OCI-LY7 (cell line): ENCODE measurements around the gene GCA. TPM values are rescaled to one million over a fixed set of nuclear protein-coding genes. Genes with fewer than 3 reads are reported as not detected.

Source experiments
- BruUV-seq: library from RNA; stranded (reverse); fragments of 400-500 nt; replicated peaks from 2 replicates; lab custom pipeline; 2021; lab: Mats Ljungman, UMichigan
- CTCF ChIA-PET: fragments of 300-600 bp; sonication (Branson Sonifier 250); formaldehyde crosslinking; loops from one replicate; lab custom pipeline; 2022; ENCODE audit warnings: antibody characterized with exemption; ENCODE audit not compliant: unreplicated experiment; lab: Charles Lee
- POLR2A ChIA-PET: fragments of 300-600 bp; sonication (Branson Sonifier 250); formaldehyde crosslinking; loops from one replicate; lab custom pipeline; 2022; ENCODE audit warnings: antibody characterized with exemption; lab: Charles Lee
- DNase-seq: peaks from one replicate; pipeline ENCODE4 v3.0.0-alpha.2; 2015; ENCODE audit warnings: low spot score
- H2AFZ ChIP-seq: fragments of 200-600 bp; sonication (generic), shearing (Covaris generic); 2 replicates; pipeline ENCODE4 v1.6.1; 2014; ENCODE audit warnings: mild to moderate bottlenecking, antibody characterized with exemption, low read length, moderate library complexity
- H3K27ac ChIP-seq: fragments of 200-600 bp; sonication (generic); 2 replicates; pipeline ENCODE4 v1.5.1; 2014; ENCODE audit warnings: mixed run types, low read depth, mild to moderate bottlenecking, moderate library complexity, low read length, inconsistent platforms; ENCODE audit not compliant: poor library complexity, severe bottlenecking
- H3K36me3 ChIP-seq: fragments of 200-600 bp; sonication (generic); 2 replicates; pipeline ENCODE4 v1.6.1; 2014; ENCODE audit warnings: mild to moderate bottlenecking, antibody characterized with exemption, low read length, moderate library complexity, mixed read lengths; ENCODE audit not compliant: insufficient read depth
- H3K4me1 ChIP-seq: fragments of 200-600 bp; sonication (generic); 2 replicates; pipeline ENCODE4 v1.5.1; 2014; ENCODE audit warnings: mild to moderate bottlenecking, low read length; ENCODE audit not compliant: insufficient read depth, poor library complexity, severe bottlenecking
- H3K4me2 ChIP-seq: fragments of 200-600 bp; sonication (generic); 2 replicates; pipeline ENCODE4 v1.6.1; 2014; ENCODE audit warnings: mild to moderate bottlenecking, low read length
- H3K4me3 ChIP-seq: fragments of 200-600 bp; sonication (generic); 2 replicates; pipeline ENCODE4 v1.5.1; 2014; ENCODE audit warnings: mild to moderate bottlenecking, low read depth, low read length; ENCODE audit not compliant: poor library complexity, severe bottlenecking
- H3K79me2 ChIP-seq: fragments of 200-600 bp; sonication (generic); 2 replicates; pipeline ENCODE4 v1.6.1; 2016; ENCODE audit warnings: low read depth, mild to moderate bottlenecking, low read length, moderate library complexity, mixed read lengths; ENCODE audit not compliant: insufficient read depth
- H3K9me2 ChIP-seq: fragments of 200-600 bp; sonication (generic); 2 replicates; pipeline ENCODE4 v1.6.1; 2016; ENCODE audit warnings: mild to moderate bottlenecking, low read length, mixed read lengths; ENCODE audit not compliant: insufficient read depth
- H3K9me3 ChIP-seq: fragments of 200-600 bp; sonication (generic); 2 replicates; pipeline ENCODE4 v1.6.1; 2014; ENCODE audit warnings: mild to moderate bottlenecking, mixed run types, low read length, mixed read lengths
- H4K20me1 ChIP-seq: fragments of 200-600 bp; sonication (generic); 2 replicates; pipeline ENCODE4 v1.6.1; 2014; ENCODE audit warnings: mild to moderate bottlenecking, antibody characterized with exemption, low read length, moderate library complexity, mixed read lengths; ENCODE audit not compliant: insufficient read depth
- CTCF ChIP-seq: fragments of 200-600 bp; sonication (generic); conservative IDR thresholded peaks from 2 replicates; pipeline ENCODE4 v1.5.1; 2014; ENCODE audit warnings: mild to moderate bottlenecking, antibody characterized with exemption, low read length, moderate library complexity, mixed read lengths
- EZH2phosphoT487 ChIP-seq: fragments of 200-600 bp; sonication (generic); IDR thresholded peaks from 2 replicates; pipeline ENCODE4 v1.6.1; 2018; ENCODE audit warnings: low read depth, borderline replicate concordance, mild to moderate bottlenecking, mixed run types, antibody characterized with exemption, low read length, moderate library complexity, mixed read lengths
- intact Hi-C: fragments of 100-400 bp; cut with micrococcal nuclease; formaldehyde crosslinking; loops from one replicate; pipeline ENCODE4 v1.10.0; 2022; ENCODE audit not compliant: unreplicated experiment
- total RNA-seq, 2 experiments: library from RNA; depleted of rRNA in 1 of 2; stranded (reverse); fragments of >200 nt in 1 of 2; shearing (Covaris generic) in 1 of 2; gene quantifications; 2 replicates each; pipeline ENCODE4 v1.2.3, GENCODE V29; 2014 to 2022

Gene GCA
- total RNA-seq, 2 experiments from 2014 or later = 37.3 to 38.4 TPM

GRCh38 chr2:162403884-162404283 lies 60.0 kb downstream of the GCA start:
- TF ChIP-seq EZH2phosphoT487 (no peak), CTCF (no peak)
- H3K79me2 ChIP-seq = no peaks in the 10 kb centered on the region
- no peak overlapping the region for H2AFZ ChIP-seq
- no peak overlapping the region for H3K4me3 ChIP-seq
- H3K9me3 ChIP-seq = no peaks in the 10 kb centered on the region
- no peaks in the 10 kb centered on the region for H4K20me1 ChIP-seq
- no peaks in the 10 kb centered on the region for H3K9me2 ChIP-seq
- no TSS peak for BruUV-seq
- DNase-seq = no peak
- no peaks in the 10 kb centered on the region for H3K36me3 ChIP-seq
- intact Hi-C loops = no loop called here
- no peak overlapping the region for H3K4me2 ChIP-seq
- H3K4me1 ChIP-seq = no peaks in the 10 kb centered on the region
- CTCF ChIA-PET = no interaction called here
- H3K27ac ChIP-seq = no peak overlapping the region
- POLR2A ChIA-PET = interaction anchor here (0.8 kb wide), 1 partner anchor 21 kb away, joined by 3 read pairs; no protein-coding TSS in a partner anchor

Other genes with a start within 250 kb of the GCA start
- not detected in 2 replicates for gene GCG, start 191.9 kb upstream of the GCA start, total RNA-seq (2014; rRNA removed; shearing (Covaris generic))
- gene GCG, start 191.9 kb upstream of the GCA start, total RNA-seq (2022) = not detected in 2 replicates
- gene FAP, start 100.7 kb upstream of the GCA start, total RNA-seq (2014; rRNA removed; shearing (Covaris generic)) = not detected in 2 replicates
- not detected in 2 replicates for gene FAP, start 100.7 kb upstream of the GCA start, total RNA-seq (2022)
- gene IFIH1, start 25.4 kb upstream of the GCA start, total RNA-seq (2014; rRNA removed; shearing (Covaris generic)) = 7.8 and 10.6 TPM in 2 replicates
- gene IFIH1, start 25.4 kb upstream of the GCA start, total RNA-seq (2022) = 12.3 and 13.6 TPM in 2 replicates